NCI-H69 (cell line): ENCODE measurements around the gene SH2D4B.

ENCODE experiments used
- DNase-seq: peaks from one replicate; lab custom pipeline; 2025; lab: John Stamatoyannopoulos, UW

The SH2D4B gene

GRCh38 chr10:80537736-80538480 lies at the start of gene SH2D4B:
Gene SH2D4B, plus strand, starts transcription at chr10:80537902. Its CDS starts 430 bp downstream, at chr10:80538332.
- no peak for DNase-seq

GRCh38 chr10:80488539-80489066 lies 49.1 kb upstream of the SH2D4B start:
- DNase-seq: no peak

DNA sequence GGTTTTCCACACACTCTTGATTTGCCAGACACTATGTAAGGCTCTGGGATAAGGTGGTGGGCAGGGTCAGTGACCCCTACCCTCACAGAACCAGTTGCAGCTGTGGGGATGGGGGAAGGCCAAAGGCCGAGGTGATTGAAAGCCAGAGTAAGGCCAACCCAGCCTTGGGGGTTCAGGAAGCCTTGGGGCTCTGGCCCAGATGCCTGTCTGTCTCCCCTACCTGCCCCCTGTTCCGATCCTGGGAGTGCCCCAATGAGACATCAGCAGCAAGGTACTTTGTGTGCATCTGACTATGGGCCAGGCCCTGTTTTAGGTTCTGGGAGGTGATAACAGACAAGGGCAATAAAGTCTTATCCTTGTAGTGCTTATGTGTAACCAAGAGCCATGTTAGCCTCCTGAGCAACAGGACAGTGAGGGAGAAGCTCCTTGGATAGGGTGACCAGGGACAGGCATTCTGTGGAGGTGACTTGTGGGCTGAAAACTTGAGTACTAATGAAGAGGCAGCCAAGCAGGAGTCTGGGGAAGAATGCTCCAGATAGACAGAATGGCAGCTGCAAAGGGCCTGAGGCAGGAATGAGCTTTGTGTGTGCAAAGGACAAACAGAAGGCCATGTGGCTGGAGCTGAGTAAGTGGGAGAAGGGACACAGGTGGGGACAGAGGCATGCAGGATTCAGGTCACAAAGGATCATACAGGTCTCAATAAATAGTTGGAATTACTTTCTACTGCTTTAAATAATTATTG lies 48.2 kb upstream of the SH2D4B start:
- no peak for DNase-seq

DNA sequence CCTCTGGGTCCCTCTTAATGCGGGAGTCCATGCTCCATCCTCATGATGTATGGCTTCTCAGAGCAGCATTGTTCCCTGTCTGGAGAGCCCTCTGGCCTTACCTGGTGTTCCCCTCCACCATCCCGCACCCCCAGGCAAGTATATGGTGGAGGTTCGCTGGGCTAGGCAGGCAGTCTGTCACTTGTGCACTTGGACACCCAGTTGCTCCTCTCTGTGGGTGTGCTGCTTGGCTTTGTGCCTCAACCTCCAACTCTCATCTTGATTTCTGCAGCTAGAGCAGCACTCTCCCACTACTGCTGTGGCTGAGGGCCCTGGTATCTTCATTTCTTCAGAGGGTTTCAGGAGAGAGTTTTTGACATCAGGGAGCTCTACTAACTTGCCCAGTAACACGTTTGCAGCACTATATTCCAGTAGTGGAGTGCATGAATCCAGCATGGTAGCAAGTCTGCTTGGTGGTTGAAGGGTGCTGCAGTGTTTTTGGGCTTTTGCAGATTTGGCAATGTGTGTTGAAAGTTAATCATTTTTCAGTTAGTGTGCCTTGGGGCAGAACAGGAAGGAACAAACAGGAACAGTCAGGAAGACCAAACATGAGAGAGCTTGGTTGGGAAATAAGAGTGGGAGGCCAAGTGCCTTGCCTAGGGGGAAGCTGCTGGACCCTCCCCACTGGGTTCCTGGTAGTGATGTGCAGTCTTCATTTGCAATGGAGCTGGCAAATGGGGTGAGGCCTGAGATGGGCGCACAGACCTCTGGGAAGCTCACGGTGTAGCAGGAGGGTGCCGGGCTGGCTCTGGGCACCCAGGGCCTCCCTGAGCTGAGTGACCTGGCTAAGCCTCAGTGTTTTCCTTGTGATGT lies 46.2 kb upstream of the SH2D4B start:
- DNase-seq: no peak

- DNase-seq: no peak
Measured at GRCh38 chr10:80492848-80493521, 44.7 kb upstream of the SH2D4B start.

DNA sequence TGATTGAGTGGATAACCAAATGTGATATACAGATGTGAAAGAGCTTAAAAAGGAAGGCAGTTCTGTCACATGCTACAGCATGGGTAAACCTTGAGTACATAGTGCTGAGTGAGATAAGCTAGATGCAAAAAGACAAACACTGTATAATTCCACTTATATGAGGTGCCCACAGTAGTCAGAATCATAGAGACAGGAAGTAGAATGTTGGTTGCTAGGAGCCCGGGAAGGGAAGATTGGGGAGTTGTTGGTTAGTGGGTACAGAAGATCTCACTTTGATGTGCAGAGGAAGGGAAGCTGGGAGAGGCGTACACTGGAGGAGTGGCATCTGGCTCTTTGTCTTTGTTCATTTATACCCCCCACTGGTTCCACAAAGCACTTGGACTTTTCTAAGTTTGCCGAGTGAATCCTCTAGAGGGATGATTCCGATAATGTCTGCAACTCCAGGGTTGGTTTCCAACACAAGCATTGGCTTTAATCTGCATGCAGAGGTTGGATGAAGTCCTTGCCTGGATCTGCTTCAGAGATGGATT lies 44.1 kb upstream of the SH2D4B start:
- peak; percentile 41 for DNase-seq

GRCh38 chr10:80496555-80497172 lies 41.0 kb upstream of the SH2D4B start:
- no peak for DNase-seq

GRCh38 chr10:80497187-80498077 lies 40.3 kb upstream of the SH2D4B start:
- peak; percentile 37 for DNase-seq

GRCh38 chr10:80498078-80498832 lies 39.4 kb upstream of the SH2D4B start:
- DNase-seq: no peak

DNA sequence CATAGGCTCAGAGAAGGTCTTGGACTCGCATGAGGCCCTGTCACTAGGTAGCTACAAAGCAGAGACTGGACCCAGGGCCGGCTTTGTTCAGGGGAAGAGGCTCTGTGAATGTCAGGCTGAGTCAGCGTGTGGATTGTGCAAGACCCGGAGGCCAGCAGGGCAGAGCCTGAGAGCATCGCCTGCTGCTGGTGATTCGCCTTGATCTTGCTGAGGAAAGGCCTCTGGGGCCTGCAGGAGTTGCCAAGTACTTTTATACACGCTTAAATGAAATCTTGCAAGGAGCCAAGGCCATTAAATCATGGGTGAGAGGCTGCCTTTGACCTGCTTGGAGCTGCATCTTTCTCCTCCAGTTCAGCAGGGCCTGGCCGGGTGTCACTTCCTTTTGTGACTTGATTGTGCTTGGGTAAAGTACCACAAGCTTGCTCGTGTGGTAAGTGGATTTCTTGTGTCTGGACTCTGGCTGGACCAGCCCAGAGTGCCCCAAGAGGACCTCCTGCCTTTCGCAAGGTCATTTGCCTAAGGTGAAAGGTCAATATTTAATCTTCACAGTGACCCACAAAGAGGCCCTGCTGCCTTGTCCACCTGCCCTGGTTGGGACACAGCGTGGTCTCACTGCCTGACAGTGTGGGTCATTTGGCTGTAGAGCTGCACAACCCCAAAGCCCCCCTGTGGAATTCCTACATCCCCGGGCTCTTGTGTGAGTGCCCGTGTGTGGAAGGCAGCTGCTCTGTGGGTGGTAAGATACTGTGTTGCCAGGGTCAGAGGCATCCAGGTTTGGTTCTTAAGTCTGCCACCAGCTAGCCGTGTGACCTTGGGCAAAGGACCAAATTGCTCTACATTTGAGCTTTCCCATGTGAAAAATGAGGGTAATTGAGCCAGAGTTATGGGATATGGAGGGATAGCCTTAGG lies 38.6 kb upstream of the SH2D4B start:
- DNase-seq: peak; percentile 8

GRCh38 chr10:80500572-80501380 lies 36.9 kb upstream of the SH2D4B start:
- peak; percentile 35 for DNase-seq

- no peak for DNase-seq
Measured at GRCh38 chr10:80501381-80501912, 36.3 kb upstream of the SH2D4B start.

GRCh38 chr10:80501913-80502521 lies 35.7 kb upstream of the SH2D4B start:
- DNase-seq: no peak

- peak; percentile 15 for DNase-seq
Measured at GRCh38 chr10:80502621-80503583, 34.8 kb upstream of the SH2D4B start.

DNA sequence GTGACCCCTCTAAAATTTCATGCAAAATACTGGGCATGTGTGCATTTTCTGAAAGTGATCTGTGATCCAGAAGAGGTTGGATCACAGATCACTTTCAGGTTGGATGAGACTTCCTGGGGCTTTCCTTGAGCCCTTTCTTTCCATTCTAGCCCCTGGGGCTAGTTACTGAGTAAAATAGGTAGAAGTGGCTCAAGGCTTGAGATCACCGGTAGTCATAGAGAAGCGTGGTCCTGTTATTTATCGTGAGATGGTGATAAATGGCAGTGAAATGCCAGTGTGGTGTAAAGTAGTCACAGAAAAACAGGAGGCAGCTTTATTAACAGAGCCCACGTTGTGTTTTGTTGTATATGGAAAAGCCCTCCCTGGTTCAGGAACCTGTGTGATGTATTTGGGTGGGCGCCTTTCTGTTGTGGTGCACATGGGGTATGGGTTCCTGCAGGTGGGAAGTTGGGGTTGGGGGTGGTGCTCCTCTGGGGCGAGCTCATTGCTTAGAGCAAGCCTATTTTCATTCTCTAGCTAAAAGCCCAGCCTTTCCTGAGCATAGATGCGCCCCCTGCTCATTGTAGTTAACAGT lies 34.0 kb upstream of the SH2D4B start:
- DNase-seq: peak; percentile 23
